ENCODE results near the gene GLI3. TPM values are rescaled to one million over a fixed set of nuclear protein-coding genes. Genes with fewer than 3 reads are reported as not detected.

The GLI3 gene
- total RNA-seq, 4 donors from 2014 or later = 16.5 to 105 (median 22.6) TPM

GRCh38 chr7:42233695-42234331 lies 3.2 kb downstream of the GLI3 start:
- DNase-seq = no peak
- Histone ChIP-seq H3K4me3 (no peak overlapping the region), H3K4me1 (peaks cover 6 to 11% of the 10 kb centered on the region in 2 donors), H3K9me3 (no peaks in the 10 kb centered on the region), H3K36me3 (no peaks in the 10 kb centered on the region), H3K27ac (peak overlapping the region; percentile 38 to 95), H3K27me3 (no peaks in the 10 kb centered on the region)
- intact Hi-C loops (cut with DNase I; ENCODE audit: low total_unique reads) = no loop called here
- no peak for TF ChIP-seq CTCF (IDR thresholded peaks at IDR 0.05)
- TF ChIP-seq POLR2A (IDR thresholded peaks at IDR 0.05) = no peak

- Histone ChIP-seq H3K4me3 (no peak overlapping the region), H3K9me3 (no peaks in the 10 kb centered on the region), H3K36me3 (no peaks in the 10 kb centered on the region), H3K4me1 (peaks cover 0 to 7% of the 10 kb centered on the region in 2 donors), H3K27ac (peak overlapping the region; percentile 38 to 95), H3K27me3 (no peaks in the 10 kb centered on the region)
- no peak for TF ChIP-seq CTCF (IDR thresholded peaks at IDR 0.05)
- TF ChIP-seq POLR2A (IDR thresholded peaks at IDR 0.05) = no peak
- no peak for DNase-seq
- intact Hi-C loops (cut with DNase I; ENCODE audit: low total_unique reads) = no loop called here
Observed at GRCh38 chr7:42233171-42233570, 3.8 kb downstream of the GLI3 start.

GRCh38 chr7:42232275-42232674 lies 4.7 kb downstream of the GLI3 start:
- H3K9me3 ChIP-seq = no peaks in the 10 kb centered on the region
- intact Hi-C loops (cut with DNase I; ENCODE audit: low total_unique reads) = no loop called here
- no peaks in the 10 kb centered on the region for H3K27me3 ChIP-seq
- H3K36me3 ChIP-seq = no peaks in the 10 kb centered on the region
- no peak overlapping the region for H3K4me3 ChIP-seq
- peaks cover 0 to 7% of the 10 kb centered on the region in 2 donors for H3K4me1 ChIP-seq
- TF ChIP-seq POLR2A (IDR thresholded peaks at IDR 0.05) (no peak), CTCF (IDR thresholded peaks at IDR 0.05) (no peak)
- DNase-seq = peak; percentile 39 to 62
- H3K27ac ChIP-seq = peak overlapping the region; percentile 38 to 95

- TF ChIP-seq POLR2A (IDR thresholded peaks at IDR 0.05) (no peak), CTCF (IDR thresholded peaks at IDR 0.05) (no peak)
- intact Hi-C loops (cut with DNase I; ENCODE audit: low total_unique reads) = no loop called here
Observed at GRCh38 chr7:42231043-42231787, 5.8 kb downstream of the GLI3 start.

GRCh38 chr7:42227936-42228591 lies 8.9 kb downstream of the GLI3 start:
- Histone ChIP-seq H3K9me3 (no peaks in the 10 kb centered on the region), H3K4me3 (peak overlapping the region; percentile 35 to 37), H3K4me1 (peaks cover 0 to 7% of the 10 kb centered on the region in 2 donors), H3K27ac (peak overlapping the region; percentile 63 to 68), H3K27me3 (no peaks in the 10 kb centered on the region), H3K36me3 (no peaks in the 10 kb centered on the region)
- DNase-seq = peak; percentile 43 to 56
- intact Hi-C loops (cut with DNase I; ENCODE audit: low total_unique reads) = no loop called here
- TF ChIP-seq POLR2A (IDR thresholded peaks at IDR 0.05) (no peak), CTCF (IDR thresholded peaks at IDR 0.05) (no peak)

More at GRCh38 chr7:42231043-42231787, 5.8 kb downstream of the GLI3 start:
- no peak overlapping the region for H3K4me3 ChIP-seq
- no peaks in the 10 kb centered on the region for H3K9me3 ChIP-seq
- no peak for DNase-seq
- H3K27me3 ChIP-seq = no peaks in the 10 kb centered on the region
- H3K36me3 ChIP-seq = no peaks in the 10 kb centered on the region
- peaks cover 0 to 7% of the 10 kb centered on the region in 2 donors for H3K4me1 ChIP-seq
- no peak overlapping the region for H3K27ac ChIP-seq
